CD14-positive monocyte (primary cell): Measurements from ENCODE around the gene RBFOX2. TPM values are rescaled to one million over a fixed set of nuclear protein-coding genes. Genes with fewer than 3 reads are reported as not detected.

Experiments
- DNase-seq, 3 donors: peaks; one replicate each; pipeline ENCODE4 v3.0.0-alpha.2; 2011 to 2022
- H2AFZ ChIP-seq: 2 replicates; pipeline ENCODE4 v1.6.0; 2012; ENCODE audit warnings: mild to moderate bottlenecking, low read depth, low read length, inconsistent platforms; ENCODE audit not compliant: insufficient read depth, poor library complexity, severe bottlenecking
- H3K27ac ChIP-seq, 2 donors: 1 replicate in 1 of 2; 2 replicates in 1 of 2; pipeline ENCODE4 v1.5.1; 2012 to 2013; ENCODE audit warnings: low read length in 2 of 2, control low read depth in 1 of 2, inconsistent platforms in 1 of 2, low read depth in 1 of 2, mild to moderate bottlenecking in 1 of 2
- H3K27me3 ChIP-seq, 2 donors: one replicate each; pipeline versions ENCODE4 v1.6.0 to v1.6.1; 2011 to 2013; ENCODE audit warnings: low read length in 2 of 2; ENCODE audit not compliant: control insufficient read depth in 2 of 2, insufficient read depth in 2 of 2
- H3K36me3 ChIP-seq, 2 donors: replicated peaks in 1 of 2; 1 replicate in 1 of 2; 2 replicates in 1 of 2; pipeline versions ENCODE4 v1.5.1 to v1.6.1; 2012 to 2013; ENCODE audit warnings: low read length in 2 of 2, control low read depth in 1 of 2, inconsistent platforms in 1 of 2, mild to moderate bottlenecking in 1 of 2; ENCODE audit not compliant: insufficient read depth in 2 of 2, control insufficient read depth in 1 of 2
- H3K4me1 ChIP-seq, 2 donors: 1 replicate in 1 of 2; 2 replicates in 1 of 2; pipeline versions ENCODE4 v1.5.1 to v1.6.1; 2012 to 2013; ENCODE audit warnings: low read length in 2 of 2, control low read depth in 1 of 2, inconsistent platforms in 1 of 2, mild to moderate bottlenecking in 1 of 2, moderate library complexity in 1 of 2; ENCODE audit not compliant: insufficient read depth in 2 of 2, control insufficient read depth in 1 of 2
- H3K4me2 ChIP-seq: replicated peaks from 2 replicates; pipeline ENCODE3; 2012; ENCODE audit warnings: low read length, moderate library complexity, mild to moderate bottlenecking; ENCODE audit not compliant: poor library complexity, severe bottlenecking; ENCODE audit errors: extremely low read depth
- H3K4me3 ChIP-seq, 3 experiments: fragments of 200-600 bp in 1 of 3; sonication (generic) in 1 of 3; replicated peaks in 1 of 3; 1 replicate in 2 of 3; 2 replicates in 1 of 3; pipeline ENCODE4 v1.5.1; 2011 to 2013; ENCODE audit warnings: low read length in 3 of 3, mild to moderate bottlenecking in 3 of 3, control low read depth in 2 of 3, low read depth in 2 of 3, inconsistent platforms in 1 of 3, moderate library complexity in 1 of 3
- H3K79me2 ChIP-seq: 2 replicates; pipeline ENCODE4 v1.6.0; 2012; ENCODE audit warnings: mild to moderate bottlenecking, control low read depth, inconsistent platforms, low read length, moderate library complexity; ENCODE audit not compliant: insufficient read depth
- H3K9ac ChIP-seq: 2 replicates; pipeline ENCODE4 v1.6.0; 2017; ENCODE audit warnings: low read length, mild to moderate bottlenecking; ENCODE audit not compliant: insufficient read depth, poor library complexity, severe bottlenecking
- H3K9me3 ChIP-seq, 2 donors: replicated peaks in 1 of 2; 1 replicate in 1 of 2; 2 replicates in 1 of 2; pipeline versions ENCODE4 v1.5.1 to v1.6.1; 2012 to 2013; ENCODE audit warnings: low read length in 2 of 2, control low read depth in 1 of 2; ENCODE audit not compliant: control insufficient read depth in 1 of 2, insufficient read depth in 1 of 2
- H4K20me1 ChIP-seq: 2 replicates; pipeline ENCODE4 v1.6.0; 2012; ENCODE audit warnings: mild to moderate bottlenecking, low read length, control low read depth, moderate library complexity; ENCODE audit not compliant: insufficient read depth
- H3K27ac Mint-ChIP-seq, 7 donors: one replicate each; pipeline ENCODE4 v1.8.0; 2020; ENCODE audit warnings: mild to moderate bottlenecking in 7 of 7, mixed read lengths in 7 of 7, moderate library complexity in 6 of 7, inconsistent platforms in 2 of 7
- H3K27me3 Mint-ChIP-seq, 3 donors: one replicate each; pipeline ENCODE4 v1.8.0; 2021 to 2022; ENCODE audit warnings: low read depth in 3 of 3, mild to moderate bottlenecking in 3 of 3, mixed read lengths in 3 of 3, moderate library complexity in 3 of 3, inconsistent platforms in 1 of 3
- H3K36me3 Mint-ChIP-seq, 2 donors: one replicate each; pipeline ENCODE4 v1.8.0; 2020; ENCODE audit warnings: mixed read lengths in 2 of 2, inconsistent platforms in 1 of 2, mild to moderate bottlenecking in 1 of 2
- H3K4me1 Mint-ChIP-seq: one replicate; pipeline ENCODE4 v1.8.0; 2020; ENCODE audit warnings: mild to moderate bottlenecking, mixed read lengths
- H3K4me3 Mint-ChIP-seq, 2 donors: one replicate each; pipeline ENCODE4 v1.8.0; 2020; ENCODE audit warnings: mild to moderate bottlenecking in 2 of 2, mixed read lengths in 2 of 2, moderate library complexity in 1 of 2
- H3K9me3 Mint-ChIP-seq, 7 donors: one replicate each; pipeline ENCODE4 v1.8.0; 2020 to 2022; ENCODE audit warnings: mixed read lengths in 7 of 7, mild to moderate bottlenecking in 6 of 7, moderate library complexity in 6 of 7, inconsistent platforms in 2 of 7
- WGBS: methylation state at CpG from one replicate; pipeline ENCODE4 v1.1.5; 2013; ENCODE audit warnings: missing lambda C conversion rate; ENCODE audit not compliant: insufficient coverage; 5-methylcytosine and 5-hydroxymethylcytosine counted together
- intact Hi-C, 2 donors: fragments of 100-400 bp; cut with micrococcal nuclease; formaldehyde crosslinking; loops; one replicate each; pipeline versions ENCODE4 v1.15.0 to v1.15.1; 2023
- polyA plus RNA-seq, 3 donors: library from polyadenylated mRNA; depleted of rRNA in 1 of 3; unstranded in 2 of 3; stranded (reverse) in 1 of 3; fragments of 300-500 nt in 2 of 3; fragments of >200 nt in 1 of 3; fragmentation: Illumina TruSeq in 2 of 3; gene quantifications; 1 replicate in 2 of 3; 2 replicates in 1 of 3; pipeline ENCODE4 v1.2.3, GENCODE V29; 2012 to 2021
- TF ChIP-seq, protein P1 (sequence below): fragments of 200-600 bp; IDR thresholded peaks from one replicate; pipeline ENCODE4 v1.8.0; 2022; ENCODE audit warnings: antibody characterized with exemption, mild to moderate bottlenecking

The RBFOX2 gene
- polyA plus RNA-seq, 3 donors = not detected

DNA sequence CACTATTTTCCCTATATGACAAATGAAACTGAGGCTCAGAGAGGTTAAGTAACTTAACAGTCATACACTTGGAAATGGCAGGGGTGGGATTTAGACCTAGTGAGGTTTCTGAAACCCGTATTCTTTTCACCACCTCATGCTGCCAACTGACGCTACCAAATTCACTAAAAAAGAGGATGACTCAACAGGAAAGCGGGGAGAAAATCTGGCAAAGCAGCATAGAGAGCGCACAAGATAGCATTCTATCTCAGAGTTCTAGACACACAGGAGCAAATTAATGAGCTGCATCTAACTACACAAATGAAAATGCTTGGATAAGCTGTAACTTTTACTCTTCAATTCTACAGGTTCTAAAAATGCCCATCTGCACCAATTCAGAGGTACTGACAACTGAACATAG lies 136.4 kb downstream of the RBFOX2 start:
- Mint-ChIP-seq H3K9me3 (peaks cover 0 to 2% (median 0%) of the 10 kb centered on the region in 7 donors), H3K4me3 (no peak overlapping the region), H3K4me1 (peaks cover 19% of the 10 kb centered on the region), H3K36me3 (no peaks in the 10 kb centered on the region), H3K27ac (no peak overlapping the region), H3K27me3 (peaks cover 3 to 6% (median 4%) of the 10 kb centered on the region in 3 donors)
- Histone ChIP-seq H3K4me2 (no peak overlapping the region), H3K4me1 (peaks cover 9 to 10% of the 10 kb centered on the region in 2 donors), H3K9me3 (no peaks in the 10 kb centered on the region), H3K36me3 (no peaks in the 10 kb centered on the region), H3K27ac (no peak overlapping the region), H3K79me2 (no peaks in the 10 kb centered on the region), H3K4me3 (no peak overlapping the region), H2AFZ (peak overlapping the region; percentile 16), H4K20me1 (no peaks in the 10 kb centered on the region), H3K27me3 (no peaks in the 10 kb centered on the region), H3K9ac (no peak overlapping the region)
- no peak for DNase-seq
- WGBS = 39% methylated on average over 2 of the region's 4 CpGs
- intact Hi-C loops = no loop called here
- TF ChIP-seq, protein P1, sequence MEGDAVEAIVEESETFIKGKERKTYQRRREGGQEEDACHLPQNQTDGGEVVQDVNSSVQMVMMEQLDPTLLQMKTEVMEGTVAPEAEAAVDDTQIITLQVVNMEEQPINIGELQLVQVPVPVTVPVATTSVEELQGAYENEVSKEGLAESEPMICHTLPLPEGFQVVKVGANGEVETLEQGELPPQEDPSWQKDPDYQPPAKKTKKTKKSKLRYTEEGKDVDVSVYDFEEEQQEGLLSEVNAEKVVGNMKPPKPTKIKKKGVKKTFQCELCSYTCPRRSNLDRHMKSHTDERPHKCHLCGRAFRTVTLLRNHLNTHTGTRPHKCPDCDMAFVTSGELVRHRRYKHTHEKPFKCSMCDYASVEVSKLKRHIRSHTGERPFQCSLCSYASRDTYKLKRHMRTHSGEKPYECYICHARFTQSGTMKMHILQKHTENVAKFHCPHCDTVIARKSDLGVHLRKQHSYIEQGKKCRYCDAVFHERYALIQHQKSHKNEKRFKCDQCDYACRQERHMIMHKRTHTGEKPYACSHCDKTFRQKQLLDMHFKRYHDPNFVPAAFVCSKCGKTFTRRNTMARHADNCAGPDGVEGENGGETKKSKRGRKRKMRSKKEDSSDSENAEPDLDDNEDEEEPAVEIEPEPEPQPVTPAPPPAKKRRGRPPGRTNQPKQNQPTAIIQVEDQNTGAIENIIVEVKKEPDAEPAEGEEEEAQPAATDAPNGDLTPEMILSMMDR = no peak

DNA sequence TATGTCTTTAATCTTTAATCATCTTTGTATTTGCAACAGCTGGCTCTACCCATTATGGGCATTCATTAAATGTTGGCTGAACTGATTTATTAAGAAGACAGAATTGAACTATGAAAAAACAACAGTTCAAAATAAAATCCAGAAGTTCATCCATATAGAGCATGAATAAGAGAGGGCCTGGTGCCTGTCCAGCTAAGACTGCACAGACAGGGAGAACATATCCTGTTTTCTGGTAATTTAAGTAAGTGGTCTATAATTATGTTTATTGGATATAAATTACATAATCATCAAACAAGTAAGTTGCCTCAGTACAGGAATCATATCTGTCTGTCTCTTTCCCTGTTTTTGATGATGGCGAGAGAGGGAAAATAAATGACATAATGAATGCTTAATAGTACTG lies 137.2 kb downstream of the RBFOX2 start:
- Histone ChIP-seq H3K27me3 (no peaks in the 10 kb centered on the region), H3K4me3 (no peak overlapping the region), H3K9me3 (no peaks in the 10 kb centered on the region), H3K27ac (no peak overlapping the region), H2AFZ (no peak overlapping the region), H3K9ac (no peak overlapping the region), H4K20me1 (no peaks in the 10 kb centered on the region), H3K4me2 (no peak overlapping the region), H3K36me3 (no peaks in the 10 kb centered on the region), H3K4me1 (peaks cover 9 to 10% of the 10 kb centered on the region in 2 donors), H3K79me2 (no peaks in the 10 kb centered on the region)
- H3K9me3 Mint-ChIP-seq = peaks cover 0 to 2% (median 0%) of the 10 kb centered on the region in 7 donors
- no CpG with 5 or more reads among the region's 1 CpG for WGBS
- intact Hi-C loops = no loop called here
- peaks cover 19% of the 10 kb centered on the region for H3K4me1 Mint-ChIP-seq
- TF ChIP-seq, protein P1 = no peak
- no peak overlapping the region for H3K27ac Mint-ChIP-seq
- no peak overlapping the region for H3K4me3 Mint-ChIP-seq
- no peak for DNase-seq
- H3K36me3 Mint-ChIP-seq = no peaks in the 10 kb centered on the region
- peaks cover 2 to 6% (median 4%) of the 10 kb centered on the region in 3 donors for H3K27me3 Mint-ChIP-seq
